HEK293T (cell line): Measurements from ENCODE around the gene CCDC33.

Source experiments
- FOXA1 ChIP-seq: fragments of 450-650 bp; IDR thresholded peaks from 2 replicates; pipeline ENCODE4 v1.6.1; 2016; ENCODE audit warnings: mild to moderate bottlenecking
- FOXK2 ChIP-seq: fragments of 450-650 bp; IDR thresholded peaks from 2 replicates; pipeline ENCODE4 v1.6.1; 2016; ENCODE audit warnings: mild to moderate bottlenecking
- FOXM1 ChIP-seq: fragments of 450-650 bp; IDR thresholded peaks from 2 replicates; pipeline ENCODE4 v1.6.1; 2017; ENCODE audit warnings: mild to moderate bottlenecking, borderline replicate concordance
- LEF1 ChIP-seq: fragments of 450-650 bp; IDR thresholded peaks from 2 replicates; pipeline ENCODE4 v1.6.1; 2017; ENCODE audit warnings: mild to moderate bottlenecking, borderline replicate concordance
- TARDBP ChIP-seq: fragments of 450-650 bp; IDR thresholded peaks from 2 replicates; pipeline ENCODE4 v1.6.1; 2016

DNA sequence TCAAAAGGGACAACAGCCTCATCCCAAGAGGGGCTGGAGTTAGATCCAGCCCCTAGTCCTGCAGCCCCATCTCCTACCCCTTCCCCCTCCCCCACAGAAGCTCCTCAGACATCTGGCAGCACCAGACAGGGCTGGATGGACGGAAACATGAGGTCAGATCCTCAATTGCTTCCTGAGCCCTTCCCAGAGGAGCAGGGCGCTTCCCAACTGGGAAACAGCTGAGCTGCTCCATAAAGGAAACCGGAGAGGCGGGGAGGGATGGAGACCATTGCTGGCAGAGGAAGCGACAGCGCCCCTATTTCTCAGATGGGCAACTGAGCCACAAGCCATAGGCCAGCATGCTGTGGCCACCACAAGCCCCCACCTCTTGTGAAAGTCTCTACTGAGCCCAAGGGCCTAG is 149.6 kb downstream of the CCDC33 start:
- no peak for TF ChIP-seq FOXM1
- no peak for TF ChIP-seq LEF1
- no peak for TF ChIP-seq TARDBP
- TF ChIP-seq FOXK2, result no peak
- no peak for TF ChIP-seq FOXA1
